GM12878 (cell line): ENCODE measurements around the gene SNRPF.

Experiments
- CEBPB ChIP-seq, 2 experiments: fragments of 150-350 bp in 1 of 2; IDR thresholded peaks; 2 replicates each; pipeline ENCODE4 v1.6.1; 2012 to 2014; ENCODE audit warnings: low read depth in 2 of 2, low read length in 2 of 2, borderline replicate concordance in 1 of 2, inconsistent platforms in 1 of 2
- EZH2 ChIP-seq: IDR thresholded peaks from 2 replicates; pipeline ENCODE4 v1.6.1; 2012; ENCODE audit warnings: low read depth, mild to moderate bottlenecking, control low read depth, inconsistent platforms, low read length, borderline replicate concordance; ENCODE audit not compliant: control insufficient read depth
- FOXM1 ChIP-seq: IDR thresholded peaks from 2 replicates; pipeline ENCODE4 v1.6.1; 2012; ENCODE audit warnings: low read depth, mild to moderate bottlenecking, inconsistent platforms, low read length, moderate library complexity
- REST ChIP-seq: IDR thresholded peaks from 2 replicates; pipeline ENCODE4 v1.6.1; 2012; ENCODE audit warnings: mild to moderate bottlenecking, low read depth, low read length
- SMC3 ChIP-seq: IDR thresholded peaks from 2 replicates; pipeline ENCODE4 v1.6.1; 2011; ENCODE audit warnings: low read length, improper control_type of control experiment, borderline replicate concordance
- USF1 ChIP-seq: IDR thresholded peaks from 2 replicates; pipeline ENCODE4 v1.6.1; 2011; ENCODE audit warnings: borderline replicate concordance, low read depth, mild to moderate bottlenecking, moderate library complexity, mixed read lengths, low read length; ENCODE audit not compliant: insufficient read depth; ENCODE audit errors: extremely low read length
- ZZZ3 ChIP-seq: IDR thresholded peaks from 2 replicates; pipeline ENCODE4 v1.6.1; 2011; ENCODE audit warnings: low read depth; ENCODE audit not compliant: control insufficient read depth, insufficient read length

- no peak for TF ChIP-seq FOXM1
- no peak for TF ChIP-seq USF1
- TF ChIP-seq REST, result no peak
- no peak for TF ChIP-seq EZH2
- no peak for TF ChIP-seq CEBPB (IDR thresholded peaks at IDR 0.05; ENCODE audit: borderline replicate concordance in 1 of 2, low read depth in 2 of 2, low read length in 2 of 2)
- no peak for TF ChIP-seq ZZZ3
- TF ChIP-seq SMC3, result no peak
These were observed 49.6 kb upstream of the SNRPF start for GRCh38 chr12:95809000-95809680.
